ENCODE results near the gene CYP2A6.
A peak's percentile ranks its signal among the peaks of the same experiment; 100 is the strongest.
"Not testable (repeated sequence)": the region's sequence is repeated elsewhere in the genome, so short reads cannot be mapped to it uniquely, and the experiment has no call there.

The CYP2A6 gene

GRCh38 chr19:40827386-40828247 lies 22.6 kb downstream of the CYP2A6 start:
- peaks cover 11 to 27% (median 23%) of the 10 kb centered on the region in 3 donors for H3K36me3 ChIP-seq
- peaks cover 0 to 4% (median 0%) of the 10 kb centered on the region in 4 donors for H3K4me1 ChIP-seq
- intact Hi-C loops (cut with DNase I; ENCODE audit: low total_unique reads), result no loop called here
- no peak for TF ChIP-seq CTCF (IDR thresholded peaks at IDR 0.05)
- no peak overlapping the region for H3K4me3 ChIP-seq
- H3K9me3 ChIP-seq, result no peaks in the 10 kb centered on the region
- H3K27me3 ChIP-seq, result no peaks in the 10 kb centered on the region
- no peak overlapping the region for H3K27ac ChIP-seq
- DNase-seq, result peak in 1 of 2 donors; percentile 52

- H3K27ac ChIP-seq; intact Hi-C loops (cut with DNase I; ENCODE audit: low total_unique reads); H3K4me3 ChIP-seq; H3K27me3 ChIP-seq; H3K4me1 ChIP-seq; H3K9me3 ChIP-seq: not testable (repeated sequence)
- DNase-seq, result peak in 1 of 2 donors; percentile 47
- peaks cover 11 to 27% (median 23%) of the 10 kb centered on the region in 3 donors for H3K36me3 ChIP-seq
These were observed 23.4 kb downstream of the CYP2A6 start for GRCh38 chr19:40826699-40827385.

DNA sequence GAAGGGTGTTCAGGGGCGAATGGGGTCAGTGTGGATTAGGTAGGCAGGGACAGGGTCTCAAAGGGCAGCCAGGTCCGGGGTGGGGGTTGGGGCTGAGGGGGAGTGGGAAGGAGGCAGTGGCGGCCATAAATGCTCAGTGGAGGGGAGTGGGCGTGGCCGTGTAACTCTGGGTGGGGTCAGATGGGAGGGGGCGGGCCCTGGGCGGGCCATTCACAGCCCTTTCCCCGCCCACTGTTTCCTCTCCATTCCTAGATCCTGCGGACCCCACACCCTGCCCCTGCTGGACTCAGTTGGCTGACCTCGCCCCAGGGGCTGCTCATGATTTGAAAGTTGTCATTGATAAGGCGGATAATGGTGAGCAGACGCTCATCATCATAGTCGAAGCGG lies 23.9 kb downstream of the CYP2A6 start:
- H3K27me3 ChIP-seq; H3K4me3 ChIP-seq; H3K9me3 ChIP-seq; H3K4me1 ChIP-seq; intact Hi-C loops (cut with DNase I; ENCODE audit: low total_unique reads); H3K27ac ChIP-seq; DNase-seq: not testable (repeated sequence)
- peaks cover 11 to 27% (median 23%) of the 10 kb centered on the region in 3 donors for H3K36me3 ChIP-seq

GRCh38 chr19:40825460-40826095 lies 24.7 kb downstream of the CYP2A6 start:
- intact Hi-C loops (cut with DNase I; ENCODE audit: low total_unique reads); H3K4me3 ChIP-seq: not testable (repeated sequence)
- peak in 1 of 2 donors; percentile 24 for DNase-seq

GRCh38 chr19:40824916-40825315 lies 25.3 kb downstream of the CYP2A6 start:
- H3K36me3 ChIP-seq, result peaks cover 11 to 27% (median 23%) of the 10 kb centered on the region in 3 donors
- intact Hi-C loops (cut with DNase I; ENCODE audit: low total_unique reads); H3K9me3 ChIP-seq; H3K4me3 ChIP-seq; H3K27ac ChIP-seq; H3K4me1 ChIP-seq; H3K27me3 ChIP-seq: not testable (repeated sequence)
- DNase-seq, result peak in 1 of 2 donors; percentile 59

More at GRCh38 chr19:40825460-40826095, 24.7 kb downstream of the CYP2A6 start:
- not testable (repeated sequence) for H3K27me3 ChIP-seq, H3K27ac ChIP-seq, H3K4me1 ChIP-seq, H3K9me3 ChIP-seq
- peaks cover 11 to 27% (median 23%) of the 10 kb centered on the region in 3 donors for H3K36me3 ChIP-seq

DNA sequence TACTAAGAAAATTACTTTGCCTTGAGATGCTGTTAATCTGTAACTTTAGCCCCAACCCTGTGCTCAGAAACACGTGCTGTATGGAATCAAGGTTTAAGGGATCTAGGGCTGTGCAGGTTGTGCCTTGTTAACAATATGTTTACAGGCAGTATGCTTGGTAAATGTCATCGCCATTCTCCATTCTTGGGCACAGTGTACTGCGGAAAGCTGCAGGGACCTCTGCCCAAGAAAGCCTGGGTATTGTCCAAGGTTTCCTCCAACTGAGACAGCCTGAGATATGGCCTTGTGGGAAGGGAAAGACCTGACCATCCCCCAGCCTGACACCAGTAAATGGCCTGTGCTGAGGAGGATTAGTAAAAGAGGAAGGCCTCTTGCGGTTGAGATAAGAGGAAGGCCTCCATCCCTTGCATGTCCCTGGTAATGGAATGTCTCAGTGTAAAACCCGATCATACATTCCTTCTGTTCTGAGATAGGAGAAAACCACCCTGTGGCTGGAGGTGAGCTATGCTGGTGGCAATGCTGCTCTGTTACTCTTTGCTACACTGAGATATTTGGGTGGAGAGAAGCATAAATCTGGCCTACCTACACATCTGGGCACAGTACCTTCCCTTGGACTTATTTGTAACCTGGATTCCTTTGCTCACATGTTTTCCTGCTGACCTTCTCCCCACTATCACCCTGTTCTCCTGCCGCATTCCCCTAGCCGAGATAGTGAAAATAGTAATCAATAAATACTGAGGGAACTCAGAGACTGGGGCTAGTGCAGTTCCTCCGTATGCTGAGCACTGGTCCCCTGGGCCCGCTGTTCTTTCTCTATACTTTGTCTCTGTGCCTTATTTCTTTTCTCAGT lies 27.3 kb downstream of the CYP2A6 start:
- intact Hi-C loops (cut with DNase I; ENCODE audit: low total_unique reads); H3K4me3 ChIP-seq; H3K9me3 ChIP-seq; H3K27ac ChIP-seq; H3K27me3 ChIP-seq: not testable (repeated sequence)
- Histone ChIP-seq H3K36me3 (peaks cover 11 to 15% (median 13%) of the 10 kb centered on the region in 3 donors), H3K4me1 (peaks cover 0 to 19% (median 8%) of the 10 kb centered on the region in 4 donors)
- peak in 1 of 2 donors; percentile 61 for DNase-seq

DNA sequence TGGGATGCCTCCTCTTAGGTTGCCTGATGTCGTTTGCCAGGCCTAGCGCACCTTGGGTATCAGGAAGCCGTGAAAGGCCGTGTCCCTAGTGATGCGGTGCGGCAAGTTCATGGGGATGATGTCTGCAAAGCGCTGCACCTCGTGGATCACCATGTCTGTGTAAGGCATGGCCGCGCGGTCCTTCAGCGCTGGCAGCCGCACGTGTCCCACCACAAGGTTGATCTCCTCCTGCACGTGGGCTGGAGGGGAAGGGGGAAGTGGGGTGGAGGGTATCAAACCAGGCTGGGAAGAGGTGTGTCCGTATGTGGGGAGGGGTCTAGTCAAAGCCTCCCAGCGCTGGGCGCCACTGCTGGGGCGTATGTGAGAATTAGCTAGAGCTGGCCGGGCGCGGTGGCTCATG lies 28.1 kb downstream of the CYP2A6 start:
- no peak overlapping the region for H3K27ac ChIP-seq
- H3K4me1 ChIP-seq, result peaks cover 0 to 19% (median 8%) of the 10 kb centered on the region in 4 donors

More for the DNA sequence above, 28.1 kb downstream of the CYP2A6 start:
- intact Hi-C loops (cut with DNase I; ENCODE audit: low total_unique reads), result no loop called here
- peak in 1 of 2 donors; percentile 63 for DNase-seq
- Histone ChIP-seq H3K4me3 (no peak overlapping the region), H3K27me3 (no peaks in the 10 kb centered on the region), H3K9me3 (no peaks in the 10 kb centered on the region), H3K36me3 (peaks cover 4 to 8% (median 6%) of the 10 kb centered on the region in 3 donors)
- TF ChIP-seq CTCF (IDR thresholded peaks at IDR 0.05), result no peak
